Prostate gland (tissue), 2 donors: Measurements from ENCODE around the gene DMRT2.

Experiments
- POLR2A ChIP-seq: fragments of 450-650 bp; IDR thresholded peaks from one replicate; pipeline ENCODE4 v1.6.1; 2016; ENCODE audit warnings: antibody characterized with exemption, mild to moderate bottlenecking
- TF ChIP-seq, protein P1 (sequence below), 4 experiments: fragments of 200-600 bp in 2 of 4; fragments of 450-650 bp in 2 of 4; sonication (generic) in 2 of 4; IDR thresholded peaks; 1 replicate in 3 of 4; 2 replicates in 1 of 4; pipeline ENCODE4 v1.5.1; 2016 to 2019; ENCODE audit warnings: antibody characterized with exemption in 4 of 4, mild to moderate bottlenecking in 2 of 4, moderate library complexity in 2 of 4

GRCh38 chr9:1085086-1085485 lies 34.9 kb downstream of the DMRT2 start:
- TF ChIP-seq, protein P1, sequence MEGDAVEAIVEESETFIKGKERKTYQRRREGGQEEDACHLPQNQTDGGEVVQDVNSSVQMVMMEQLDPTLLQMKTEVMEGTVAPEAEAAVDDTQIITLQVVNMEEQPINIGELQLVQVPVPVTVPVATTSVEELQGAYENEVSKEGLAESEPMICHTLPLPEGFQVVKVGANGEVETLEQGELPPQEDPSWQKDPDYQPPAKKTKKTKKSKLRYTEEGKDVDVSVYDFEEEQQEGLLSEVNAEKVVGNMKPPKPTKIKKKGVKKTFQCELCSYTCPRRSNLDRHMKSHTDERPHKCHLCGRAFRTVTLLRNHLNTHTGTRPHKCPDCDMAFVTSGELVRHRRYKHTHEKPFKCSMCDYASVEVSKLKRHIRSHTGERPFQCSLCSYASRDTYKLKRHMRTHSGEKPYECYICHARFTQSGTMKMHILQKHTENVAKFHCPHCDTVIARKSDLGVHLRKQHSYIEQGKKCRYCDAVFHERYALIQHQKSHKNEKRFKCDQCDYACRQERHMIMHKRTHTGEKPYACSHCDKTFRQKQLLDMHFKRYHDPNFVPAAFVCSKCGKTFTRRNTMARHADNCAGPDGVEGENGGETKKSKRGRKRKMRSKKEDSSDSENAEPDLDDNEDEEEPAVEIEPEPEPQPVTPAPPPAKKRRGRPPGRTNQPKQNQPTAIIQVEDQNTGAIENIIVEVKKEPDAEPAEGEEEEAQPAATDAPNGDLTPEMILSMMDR (IDR thresholded peaks at IDR 0.05), result no peak
- no peak for TF ChIP-seq POLR2A
